Keratinocyte (primary cell): ENCODE results near the gene OLIG3. TPM values are rescaled to one million over a fixed set of nuclear protein-coding genes. Genes with fewer than 3 reads are reported as not detected.
A peak's percentile ranks its signal among the peaks of the same experiment; 100 is the strongest.

Source experiments
- DNase-seq: peaks from one replicate; pipeline ENCODE4 v3.0.0-alpha.2; 2011; ENCODE audit warnings: low read depth, missing footprints, low spot score
- FAIRE-seq: peaks from 2 replicates; lab custom pipeline; 2011; peaks lifted over from hg19 to GRCh38; lab: Jason Lieb, UNC
- H2AFZ ChIP-seq: 2 replicates; pipeline ENCODE4 v1.6.0; 2012; ENCODE audit warnings: low read length, control low read depth, inconsistent platforms; ENCODE audit not compliant: control insufficient read depth
- H3K27ac ChIP-seq: 2 replicates; pipeline ENCODE4 v1.5.1; 2011; ENCODE audit warnings: low read length; ENCODE audit not compliant: control insufficient read depth, insufficient read depth
- H3K27me3 ChIP-seq: 3 replicates; pipeline ENCODE4 v1.6.0; 2011; ENCODE audit warnings: low read length; ENCODE audit not compliant: control insufficient read depth, insufficient read depth; ENCODE audit errors: extremely low read depth
- H3K36me3 ChIP-seq, 2 experiments: 2 replicates in 1 of 2; 3 replicates in 1 of 2; pipeline ENCODE4 v1.5.1; 2011; ENCODE audit warnings: low read length in 2 of 2, mild to moderate bottlenecking in 1 of 2; ENCODE audit not compliant: control insufficient read depth in 2 of 2, insufficient read depth in 2 of 2; ENCODE audit errors: extremely low read depth in 1 of 2
- H3K4me1 ChIP-seq: 3 replicates; pipeline ENCODE4 v1.5.1; 2011; ENCODE audit warnings: low read length; ENCODE audit not compliant: control insufficient read depth, insufficient read depth; ENCODE audit errors: extremely low read depth
- H3K4me2 ChIP-seq: 3 replicates; pipeline ENCODE4 v1.6.0; 2011; ENCODE audit warnings: low read depth, low read length; ENCODE audit not compliant: control insufficient read depth, insufficient read depth; ENCODE audit errors: extremely low read depth
- H3K4me3 ChIP-seq, 3 experiments: fragments of 200-600 bp in 1 of 3; sonication (generic) in 1 of 3; 2 replicates in 2 of 3; 3 replicates in 1 of 3; pipeline ENCODE4 v1.5.1; 2011 to 2016; ENCODE audit warnings: low read length in 3 of 3, mild to moderate bottlenecking in 3 of 3, control low read depth in 2 of 3, inconsistent platforms in 1 of 3, low read depth in 1 of 3, mixed read lengths in 1 of 3, mixed run types in 1 of 3, moderate library complexity in 1 of 3; ENCODE audit not compliant: control insufficient read depth in 2 of 3, insufficient read depth in 2 of 3; ENCODE audit errors: extremely low read depth in 1 of 3
- H3K79me2 ChIP-seq: 2 replicates; pipeline ENCODE4 v1.6.0; 2012; ENCODE audit warnings: low read length; ENCODE audit not compliant: control insufficient read depth, insufficient read depth
- H3K9ac ChIP-seq: 3 replicates; pipeline ENCODE4 v1.6.0; 2011; ENCODE audit warnings: low read length; ENCODE audit not compliant: control insufficient read depth, insufficient read depth; ENCODE audit errors: extremely low read depth
- H3K9me1 ChIP-seq: 3 replicates; pipeline ENCODE4 v1.6.0; 2011; ENCODE audit warnings: low read length; ENCODE audit not compliant: control insufficient read depth, insufficient read depth; ENCODE audit errors: extremely low read depth
- H3K9me3 ChIP-seq: 2 replicates; pipeline ENCODE4 v1.5.1; 2012; ENCODE audit warnings: low read depth, low read length; ENCODE audit not compliant: control insufficient read depth
- H4K20me1 ChIP-seq: 3 replicates; pipeline ENCODE4 v1.6.0; 2011; ENCODE audit warnings: low read length; ENCODE audit not compliant: control insufficient read depth, insufficient read depth; ENCODE audit errors: extremely low read depth
- CTCF ChIP-seq, 3 experiments: IDR thresholded peaks in 1 of 3; conservative IDR thresholded peaks in 1 of 3; optimal IDR thresholded peaks in 1 of 3; 2 replicates in 2 of 3; 3 replicates in 1 of 3; pipeline versions ENCODE3 to v1.5.1; 2011; ENCODE audit warnings: low read length in 3 of 3, mild to moderate bottlenecking in 3 of 3, moderate library complexity in 2 of 3, control low read depth in 1 of 3, inconsistent platforms in 1 of 3; ENCODE audit not compliant: insufficient read depth in 2 of 3; ENCODE audit errors: extremely low read depth in 1 of 3
- EZH2 ChIP-seq: IDR thresholded peaks from one replicate; pipeline ENCODE4 v1.6.1; 2012; ENCODE audit warnings: inconsistent platforms, mild to moderate bottlenecking, low read length, moderate library complexity
- dilution Hi-C: fragments of 300-500 bp; cut with MboI; formaldehyde crosslinking; loops from one replicate; pipeline ENCODE4 v1.7.0; 2020; ENCODE audit warnings: low sequenced_read_pairs; ENCODE audit not compliant: extremely low pct_ligation_motif_present
- polyA plus RNA-seq, 5 experiments: library from polyadenylated mRNA; depleted of rRNA in 3 of 5; stranded (reverse) in 3 of 5; stranded (forward) in 1 of 5; unstranded in 1 of 5; fragments of >200 nt; gene quantifications; 1 replicate in 1 of 5; 2 replicates in 3 of 5; 3 replicates in 1 of 5; pipeline versions ENCODE4 v1.2.1 to v1.2.3, GENCODE V29; 2011 to 2012; ENCODE audit warnings: missing spikeins in 2 of 5, low read depth in 1 of 5, low replicate concordance in 1 of 5

Gene OLIG3
- polyA plus RNA-seq, 1 donor (not counting 4 experiments of a cell fraction or from before 2014, with no cell fraction given): not detected

GRCh38 chr6:137496368-137496767 lies 2.2 kb upstream of the OLIG3 start:
- Histone ChIP-seq H3K4me2 (no peak overlapping the region), H3K9me3 (no peaks in the 10 kb centered on the region), H4K20me1 (no peaks in the 10 kb centered on the region), H3K27me3 (peaks cover 80% of the 10 kb centered on the region), H2AFZ (no peak overlapping the region), H3K9me1 (no peaks in the 10 kb centered on the region), H3K36me3 (no peaks in the 10 kb centered on the region), H3K9ac (no peak overlapping the region), H3K4me1 (peaks cover 3% of the 10 kb centered on the region), H3K79me2 (no peaks in the 10 kb centered on the region), H3K4me3 (no peak overlapping the region), H3K27ac (no peak overlapping the region)
- TF ChIP-seq CTCF (optimal IDR thresholded peaks at IDR 0.05 in 1 of 3, IDR thresholded peaks at IDR 0.05 in 1 of 3, conservative IDR thresholded peaks at IDR 0.05 in 1 of 3; ENCODE audit: extremely low read depth in 1 of 3, insufficient read depth in 2 of 3, low read length in 3 of 3): no peak
- no peak for TF ChIP-seq EZH2
- dilution Hi-C loops: no loop called here
- no peak for FAIRE-seq
- DNase-seq: no peak

- no peaks in the 10 kb centered on the region for H3K79me2 ChIP-seq
- H4K20me1 ChIP-seq: no peaks in the 10 kb centered on the region
- no peak overlapping the region for H3K9ac ChIP-seq
- TF ChIP-seq CTCF (optimal IDR thresholded peaks at IDR 0.05 in 1 of 3, IDR thresholded peaks at IDR 0.05 in 1 of 3, conservative IDR thresholded peaks at IDR 0.05 in 1 of 3; ENCODE audit: extremely low read depth in 1 of 3, insufficient read depth in 2 of 3, low read length in 3 of 3) (no peak), EZH2 (peak; percentile 93)
- no peak for FAIRE-seq
- no peaks in the 10 kb centered on the region for H3K9me3 ChIP-seq
- no peaks in the 10 kb centered on the region for H3K9me1 ChIP-seq
- DNase-seq: no peak
- no peaks in the 10 kb centered on the region for H3K36me3 ChIP-seq
- dilution Hi-C loops: no loop called here
- peaks cover 3% of the 10 kb centered on the region for H3K4me1 ChIP-seq
- no peak overlapping the region for H3K4me3 ChIP-seq
- H3K27ac ChIP-seq: no peak overlapping the region
- peaks cover 85% of the 10 kb centered on the region for H3K27me3 ChIP-seq
- no peak overlapping the region for H3K4me2 ChIP-seq
- no peak overlapping the region for H2AFZ ChIP-seq
These were observed 1.6 kb upstream of the OLIG3 start for GRCh38 chr6:137495703-137496336.
